NCI-H1930 (cell line): Measurements from ENCODE around the gene MAN2A2.

Source experiments
- DNase-seq, 2 experiments: peaks; one replicate each; lab custom pipeline; 2025; lab: John Stamatoyannopoulos, UW

MAN2A2 gene

GRCh38 chr15:90967206-90967605 lies 64.1 kb downstream of the MAN2A2 start:
- no peak for DNase-seq

- DNase-seq, result no peak
Observed at GRCh38 chr15:90968434-90968833, 65.3 kb downstream of the MAN2A2 start.

GRCh38 chr15:90970274-90970673 lies 67.2 kb downstream of the MAN2A2 start:
- no peak for DNase-seq

- DNase-seq, result no peak
Observed at GRCh38 chr15:90972133-90972532, 69.0 kb downstream of the MAN2A2 start.
